Epidermal melanocyte (primary cell): ENCODE data around the gene FAM228B.
"Not testable (repeated sequence)": the region's sequence is repeated elsewhere in the genome, so short reads cannot be mapped to it uniquely, and the experiment has no call there.

ENCODE experiments used
- DNase-seq: peaks from one replicate; pipeline ENCODE4 v3.0.0; 2011; ENCODE audit warnings: low spot score; ENCODE audit not compliant: insufficient read length

FAM228B gene

DNA sequence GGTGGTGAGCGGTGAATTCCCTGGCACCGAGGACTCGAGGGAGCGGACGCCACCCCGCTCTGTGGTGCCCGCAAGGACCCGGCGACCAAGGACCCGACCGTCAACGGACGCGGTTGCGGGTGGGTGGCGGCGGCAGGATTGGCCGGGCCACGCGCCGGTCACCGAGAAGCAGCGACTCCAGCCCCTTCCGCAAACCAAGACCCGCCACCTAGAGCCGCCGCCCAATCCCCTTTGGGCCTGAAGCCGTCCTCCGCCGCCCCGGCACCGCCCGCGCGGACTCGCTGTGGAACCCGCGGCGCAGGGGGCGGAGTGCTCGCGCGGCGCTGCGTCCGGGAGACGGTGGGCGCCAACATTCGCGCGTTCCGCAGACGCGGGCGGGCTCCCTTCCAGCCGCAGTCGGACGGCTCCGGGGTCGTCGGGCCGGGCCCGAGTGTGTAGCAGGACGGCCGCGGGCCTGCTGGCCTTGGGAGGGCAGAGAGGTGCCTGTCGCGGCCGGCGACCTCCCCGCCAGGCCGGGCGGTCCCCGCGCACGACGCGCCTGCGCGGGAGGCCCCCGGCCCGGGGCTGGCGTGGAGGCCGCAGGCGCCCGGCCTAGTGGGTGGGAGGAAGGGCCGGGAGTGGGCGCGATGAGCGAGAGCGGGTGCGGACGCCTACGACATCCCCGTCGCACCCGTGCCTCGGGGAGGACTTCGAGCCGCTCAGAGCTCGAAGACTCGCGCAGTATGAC, at the start of gene FAM228B, which contains the start of gene PFN4:
Gene FAM228B (plus strand): TSS at position 275 of the 727 bp plus-strand sequence. CDS start 893 bp downstream, outside the sequence.
Gene PFN4 (minus strand): TSS at position 140 of the 727 bp plus-strand sequence. CDS start 799 bp downstream, outside the sequence.
- peak; percentile 66 for DNase-seq

DNA sequence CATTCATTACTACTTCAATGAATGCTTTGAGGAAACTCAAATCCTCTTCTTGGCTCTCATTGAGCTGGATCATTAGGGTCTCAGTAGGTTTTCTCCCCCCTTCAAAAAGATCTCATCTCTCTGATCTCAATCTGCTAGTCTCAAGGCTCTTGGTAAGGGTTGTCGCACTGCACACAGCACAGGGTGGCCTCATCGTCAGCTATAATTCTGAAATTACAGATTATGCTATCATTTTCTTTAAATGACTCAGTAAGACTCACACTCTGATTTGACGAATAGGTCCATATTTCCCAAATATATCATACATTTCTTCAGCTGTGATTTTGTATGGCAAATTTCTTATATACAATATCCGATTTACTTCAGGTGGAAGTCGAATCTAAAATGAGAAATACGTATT, 49.5 kb upstream of the FAM228B start:
- DNase-seq = no peak

DNA sequence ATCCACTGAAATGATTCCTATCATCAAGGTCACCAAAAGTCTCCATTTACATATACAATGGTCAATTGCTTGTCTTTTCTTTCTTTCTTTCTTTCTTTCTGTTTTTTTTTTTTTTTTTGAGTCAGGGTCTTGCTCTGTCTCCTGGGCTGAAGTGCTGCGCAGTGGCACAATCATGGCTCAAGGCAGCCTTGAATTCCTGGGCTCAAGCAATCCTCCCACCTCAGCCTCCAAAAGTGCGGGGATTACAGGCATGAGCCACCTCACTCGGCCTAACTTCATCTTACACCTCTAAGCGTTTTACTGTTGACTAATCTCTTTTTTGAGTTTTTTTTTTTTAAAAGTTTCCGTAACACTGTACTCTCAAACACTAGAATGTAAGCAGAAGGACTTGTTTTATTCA, 48.0 kb upstream of the FAM228B start:
- DNase-seq = no peak

GRCh38 chr2:24075915-24076848, 47.1 kb upstream of the FAM228B start, which contains the start of gene SF3B6:
Gene SF3B6, minus strand, starts transcription at chr2:24076326. Its CDS starts 97 bp downstream, at chr2:24076229.
- peak; percentile 86 for DNase-seq

- no peak for DNase-seq
Measured at GRCh38 chr2:24076849-24077534, 46.3 kb upstream of the FAM228B start.

- DNase-seq = no peak
Measured at GRCh38 chr2:24077535-24077877, 45.8 kb upstream of the FAM228B start.

GRCh38 chr2:24077879-24078278, 45.4 kb upstream of the FAM228B start:
- no peak for DNase-seq

GRCh38 chr2:24080701-24081100, 42.6 kb upstream of the FAM228B start:
- DNase-seq = no peak

GRCh38 chr2:24082787-24083566, 40.3 kb upstream of the FAM228B start:
- DNase-seq = no peak

- DNase-seq = peak; percentile 59
Measured at GRCh38 chr2:24083567-24084385, 39.5 kb upstream of the FAM228B start.

- DNase-seq = peak; percentile 74
Measured at GRCh38 chr2:24084386-24085199, 38.7 kb upstream of the FAM228B start, which contains the start of gene TP53I3. Gene TP53I3, minus strand, starts transcription at chr2:24084834. Its CDS starts 508 bp downstream, at chr2:24084326.

- no peak for DNase-seq
Measured at GRCh38 chr2:24085200-24085489, 38.1 kb upstream of the FAM228B start.

DNA sequence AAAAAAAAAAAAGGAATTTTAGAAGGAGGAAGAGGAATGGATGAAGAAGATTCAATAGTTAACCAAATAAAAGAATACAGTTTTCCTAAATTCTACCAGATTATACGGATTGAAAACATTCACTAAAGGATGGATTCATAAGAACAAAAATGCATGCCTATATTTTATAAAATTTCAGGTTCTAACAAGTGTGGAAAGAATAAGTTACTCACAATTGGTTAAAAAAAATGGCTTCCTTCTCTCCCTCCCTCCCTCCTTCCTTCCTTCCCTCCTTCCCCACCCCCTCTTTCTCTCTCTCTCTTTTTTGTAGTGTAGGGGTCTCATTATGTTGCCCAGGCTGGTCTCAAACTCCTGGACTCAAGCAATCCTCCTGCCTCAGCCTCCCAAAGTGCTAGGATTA, 37.0 kb upstream of the FAM228B start:
- DNase-seq = no peak

- DNase-seq = no peak
Measured at GRCh38 chr2:24087032-24087431, 36.2 kb upstream of the FAM228B start.

DNA sequence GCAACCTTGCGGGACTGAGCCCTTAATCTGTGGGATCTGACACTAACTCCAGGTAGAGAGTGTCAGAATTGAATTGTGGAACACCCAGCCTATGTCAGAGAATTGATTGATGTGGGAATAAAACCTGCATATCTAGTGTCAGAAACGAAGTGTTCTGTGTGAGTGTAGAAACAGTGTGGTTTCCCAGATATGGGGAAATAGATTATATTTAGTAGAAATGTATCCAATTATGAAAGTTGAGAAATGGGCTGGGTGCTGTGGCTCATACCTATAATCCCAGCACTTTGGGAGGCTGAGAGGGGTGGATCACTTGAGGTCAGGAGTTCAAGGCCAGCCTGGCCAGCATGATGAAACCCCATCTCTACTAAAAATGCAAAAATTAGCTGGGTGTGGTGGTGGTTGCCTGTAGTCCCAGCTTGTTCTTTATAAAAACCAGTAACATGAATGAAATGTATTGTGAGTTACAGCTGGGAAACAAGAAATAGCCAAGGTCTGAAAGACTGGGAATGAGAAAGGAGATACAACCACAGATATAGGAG, 34.4 kb upstream of the FAM228B start:
- DNase-seq = no peak

GRCh38 chr2:24093270-24093669, 30.0 kb upstream of the FAM228B start:
- not testable (repeated sequence) for DNase-seq

GRCh38 chr2:24095171-24095677, 28.0 kb upstream of the FAM228B start:
- not testable (repeated sequence) for DNase-seq

- DNase-seq = not testable (repeated sequence)
Measured at GRCh38 chr2:24100732-24101131, 22.5 kb upstream of the FAM228B start.

GRCh38 chr2:24101992-24102391, 21.3 kb upstream of the FAM228B start:
- no peak for DNase-seq
